Measurements from ENCODE around the gene MARCHF3.

The MARCHF3 gene

DNA sequence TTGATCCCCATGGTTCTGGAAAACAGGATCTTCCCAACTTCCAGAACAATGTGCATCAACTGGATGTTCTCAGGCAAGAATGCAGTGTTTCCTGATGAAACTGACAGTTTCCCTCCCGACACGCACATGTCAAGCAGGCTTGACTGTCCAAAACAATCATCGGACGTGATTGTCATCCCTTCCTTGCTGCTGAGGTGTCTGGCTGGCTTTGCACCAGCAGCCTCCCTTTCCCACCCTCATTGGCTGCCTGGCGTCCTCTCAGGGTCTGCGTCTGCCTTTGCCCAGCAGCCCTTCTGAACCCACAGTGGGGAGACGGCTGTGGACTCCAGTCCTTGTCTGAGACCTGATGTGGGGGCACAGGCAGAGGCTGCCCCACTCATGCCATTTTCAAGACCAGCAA lies 110.8 kb downstream of the MARCHF3 start:
- H3K4me3 ChIP-seq (ENCODE audit: low read depth, low read length): no peak overlapping the region
- TF ChIP-seq, protein P1, sequence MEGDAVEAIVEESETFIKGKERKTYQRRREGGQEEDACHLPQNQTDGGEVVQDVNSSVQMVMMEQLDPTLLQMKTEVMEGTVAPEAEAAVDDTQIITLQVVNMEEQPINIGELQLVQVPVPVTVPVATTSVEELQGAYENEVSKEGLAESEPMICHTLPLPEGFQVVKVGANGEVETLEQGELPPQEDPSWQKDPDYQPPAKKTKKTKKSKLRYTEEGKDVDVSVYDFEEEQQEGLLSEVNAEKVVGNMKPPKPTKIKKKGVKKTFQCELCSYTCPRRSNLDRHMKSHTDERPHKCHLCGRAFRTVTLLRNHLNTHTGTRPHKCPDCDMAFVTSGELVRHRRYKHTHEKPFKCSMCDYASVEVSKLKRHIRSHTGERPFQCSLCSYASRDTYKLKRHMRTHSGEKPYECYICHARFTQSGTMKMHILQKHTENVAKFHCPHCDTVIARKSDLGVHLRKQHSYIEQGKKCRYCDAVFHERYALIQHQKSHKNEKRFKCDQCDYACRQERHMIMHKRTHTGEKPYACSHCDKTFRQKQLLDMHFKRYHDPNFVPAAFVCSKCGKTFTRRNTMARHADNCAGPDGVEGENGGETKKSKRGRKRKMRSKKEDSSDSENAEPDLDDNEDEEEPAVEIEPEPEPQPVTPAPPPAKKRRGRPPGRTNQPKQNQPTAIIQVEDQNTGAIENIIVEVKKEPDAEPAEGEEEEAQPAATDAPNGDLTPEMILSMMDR (IDR thresholded peaks at IDR 0.05; ENCODE audit: low read depth, low read length): no peak
- TF ChIP-seq POLR2A (IDR thresholded peaks at IDR 0.05; ENCODE audit: extremely low read depth, insufficient read length) (no peak), MYC (IDR thresholded peaks at IDR 0.05; ENCODE audit: low read depth, low read length) (no peak)
- TF ChIP-seq, protein P2, sequence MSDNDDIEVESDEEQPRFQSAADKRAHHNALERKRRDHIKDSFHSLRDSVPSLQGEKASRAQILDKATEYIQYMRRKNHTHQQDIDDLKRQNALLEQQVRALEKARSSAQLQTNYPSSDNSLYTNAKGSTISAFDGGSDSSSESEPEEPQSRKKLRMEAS (IDR thresholded peaks at IDR 0.05; ENCODE audit: low read depth, low read length): no peak
- DNase-seq (ENCODE audit: low read depth): no peak

DNA sequence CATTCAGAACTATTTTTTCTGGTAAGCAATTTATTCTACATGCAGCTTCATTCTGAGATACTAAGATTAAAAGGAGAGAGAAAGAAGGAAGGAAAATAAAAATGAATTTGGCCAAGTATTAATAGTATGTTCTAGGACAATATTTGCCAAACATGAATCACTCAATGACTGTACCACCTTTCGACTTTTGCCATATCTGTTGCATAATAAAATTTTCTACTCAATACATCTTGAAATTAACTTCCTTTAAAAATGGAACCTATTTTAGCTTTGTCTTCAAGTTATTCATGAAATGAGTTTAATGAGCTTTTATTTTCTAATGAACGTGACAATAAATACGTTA lies 111.8 kb downstream of the MARCHF3 start:
- no peak overlapping the region for H3K4me3 ChIP-seq (ENCODE audit: low read depth, low read length)
- no peak for DNase-seq (ENCODE audit: low read depth)
- no peak for TF ChIP-seq POLR2A (IDR thresholded peaks at IDR 0.05; ENCODE audit: extremely low read depth, insufficient read length)
- TF ChIP-seq, protein P1 (IDR thresholded peaks at IDR 0.05; ENCODE audit: low read depth, low read length): no peak
- TF ChIP-seq MYC (IDR thresholded peaks at IDR 0.05; ENCODE audit: low read depth, low read length): no peak
- TF ChIP-seq, protein P2 (IDR thresholded peaks at IDR 0.05; ENCODE audit: low read depth, low read length): no peak

DNA sequence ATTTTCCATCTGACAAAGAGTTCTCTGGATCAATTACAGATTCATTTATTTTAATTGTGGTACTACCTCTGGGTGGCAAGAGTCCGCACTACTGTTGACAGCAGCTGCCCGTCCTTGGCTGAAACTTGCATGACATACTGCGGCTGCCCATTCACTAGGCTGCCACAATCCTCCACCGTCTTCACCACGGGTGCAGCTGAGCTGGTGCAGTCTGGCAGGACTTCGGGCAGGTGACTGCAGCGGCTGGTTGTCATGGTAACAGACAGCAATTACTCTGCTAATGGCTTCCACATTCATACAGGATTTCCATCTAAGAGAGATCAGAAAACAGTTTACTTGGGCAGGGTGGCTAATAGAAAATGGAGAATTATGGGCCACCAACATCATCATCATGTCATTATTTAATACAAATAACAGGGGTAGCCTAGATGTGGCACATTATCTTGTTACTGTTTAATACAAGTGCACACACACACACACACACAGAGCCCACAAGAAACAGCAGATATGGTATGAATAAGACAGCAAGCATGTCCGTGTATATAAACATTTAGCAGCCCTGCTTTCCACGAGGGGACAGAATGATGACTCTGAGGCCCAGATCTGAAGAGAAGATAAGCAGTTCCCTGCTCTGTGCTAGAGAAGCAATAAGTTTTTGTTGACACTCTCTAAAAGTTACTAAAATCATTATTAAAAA lies 112.3 kb downstream of the MARCHF3 start:
- TF ChIP-seq MYC (IDR thresholded peaks at IDR 0.05; ENCODE audit: low read depth, low read length): no peak
- TF ChIP-seq POLR2A (IDR thresholded peaks at IDR 0.05; ENCODE audit: extremely low read depth, insufficient read length): no peak
- TF ChIP-seq, protein P2 (IDR thresholded peaks at IDR 0.05; ENCODE audit: low read depth, low read length): no peak
- TF ChIP-seq, protein P1 (IDR thresholded peaks at IDR 0.05; ENCODE audit: low read depth, low read length): no peak
- no peak overlapping the region for H3K4me3 ChIP-seq (ENCODE audit: low read depth, low read length)
- DNase-seq (ENCODE audit: low read depth): no peak

DNA sequence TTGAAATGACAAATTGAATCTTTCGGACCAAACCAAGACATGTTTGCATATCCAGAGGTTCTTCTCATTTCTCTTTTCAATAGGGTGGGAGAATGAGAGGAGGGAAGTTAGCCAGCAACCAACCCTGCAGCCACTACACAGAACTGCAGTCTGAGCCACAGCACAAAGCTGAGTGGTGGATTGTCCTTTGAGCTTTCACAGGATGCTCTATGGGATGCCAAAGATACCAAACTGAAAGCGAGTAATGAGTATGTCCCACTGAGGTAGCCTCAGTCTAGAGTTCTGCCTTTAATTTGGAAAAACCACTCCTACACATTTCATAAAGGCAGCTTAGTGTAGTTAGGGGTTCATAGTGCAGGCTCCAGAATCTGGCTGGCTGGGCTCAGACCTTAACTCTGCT lies 114.9 kb downstream of the MARCHF3 start:
- TF ChIP-seq MYC (IDR thresholded peaks at IDR 0.05; ENCODE audit: low read depth, low read length) (no peak), POLR2A (IDR thresholded peaks at IDR 0.05; ENCODE audit: extremely low read depth, insufficient read length) (no peak)
- TF ChIP-seq, protein P2 (IDR thresholded peaks at IDR 0.05; ENCODE audit: low read depth, low read length): no peak
- TF ChIP-seq, protein P1 (IDR thresholded peaks at IDR 0.05; ENCODE audit: low read depth, low read length): no peak
- no peak for DNase-seq (ENCODE audit: low read depth)
- no peak overlapping the region for H3K4me3 ChIP-seq (ENCODE audit: low read depth, low read length)

DNA sequence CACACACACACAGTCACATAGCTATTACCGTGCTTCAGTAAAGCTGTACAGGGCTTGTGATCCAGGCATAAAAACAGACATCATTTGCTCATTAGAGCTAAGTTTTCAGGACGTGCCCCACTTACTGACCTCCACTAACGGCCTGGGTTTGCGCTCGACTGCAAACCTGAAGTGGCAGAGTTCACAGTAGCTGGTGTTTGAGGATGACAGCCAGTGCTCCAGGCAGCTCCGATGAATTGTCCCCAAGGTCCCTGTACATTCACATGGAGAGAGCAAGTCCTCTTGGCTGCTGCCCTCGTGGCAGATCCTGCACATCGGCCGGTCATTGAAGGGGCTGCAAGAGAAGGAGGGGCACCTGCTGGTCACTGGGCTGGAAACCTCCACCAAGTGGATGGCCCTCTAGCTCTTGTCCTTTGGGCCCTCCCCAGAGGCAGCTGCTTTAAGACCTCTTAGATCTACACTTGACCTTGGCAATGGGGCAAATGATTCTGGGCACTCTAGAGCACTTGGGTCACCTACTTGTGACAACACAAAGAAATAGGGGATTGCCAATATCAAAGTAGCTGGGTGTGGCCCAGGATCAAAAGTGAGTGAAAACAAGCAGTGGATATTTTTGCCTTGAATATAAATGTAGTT lies 115.4 kb downstream of the MARCHF3 start:
- no peak for TF ChIP-seq POLR2A (IDR thresholded peaks at IDR 0.05; ENCODE audit: extremely low read depth, insufficient read length)
- TF ChIP-seq, protein P2 (IDR thresholded peaks at IDR 0.05; ENCODE audit: low read depth, low read length): no peak
- TF ChIP-seq MYC (IDR thresholded peaks at IDR 0.05; ENCODE audit: low read depth, low read length): no peak
- TF ChIP-seq, protein P1 (IDR thresholded peaks at IDR 0.05; ENCODE audit: low read depth, low read length): no peak
- H3K4me3 ChIP-seq (ENCODE audit: low read depth, low read length): no peak overlapping the region
- DNase-seq (ENCODE audit: low read depth): no peak

All from NB4 (cell line).